A172 (cell line): ENCODE results near the gene MSL3. TPM values are rescaled to one million over a fixed set of nuclear protein-coding genes. Genes with fewer than 3 reads are reported as not detected.

Source experiments
- DNase-seq: peaks from one replicate; pipeline ENCODE4 v3.0.0-alpha.2; 2015; ENCODE audit warnings: low spot score
- total RNA-seq: library from RNA; depleted of rRNA; stranded (reverse); fragments of >200 nt; shearing (Covaris generic); gene quantifications from 2 replicates; pipeline ENCODE4 v1.2.3, GENCODE V29; 2014; rRNA removed

MSL3 gene
- total RNA-seq, result 34.4 and 55.9 TPM in 2 replicates

- DNase-seq, result peak; percentile 41
These were observed at the start of gene MSL3 for GRCh38 chrX:11757719-11758399. Gene MSL3 (plus strand): TSS chrX:11758237. CDS start chrX:11758264, 27 bp downstream.

GRCh38 chrX:11722304-11722703 lies 35.7 kb upstream of the MSL3 start:
- no peak for DNase-seq

- DNase-seq, result peak; percentile 27
These were observed 33.7 kb upstream of the MSL3 start for GRCh38 chrX:11724122-11725017.

- DNase-seq, result no peak
These were observed 32.2 kb upstream of the MSL3 start for GRCh38 chrX:11725631-11726442.

- DNase-seq, result no peak
These were observed 29.5 kb upstream of the MSL3 start for GRCh38 chrX:11728556-11728955.

GRCh38 chrX:11733614-11734013 lies 24.4 kb upstream of the MSL3 start:
- no peak for DNase-seq

- no peak for DNase-seq
These were observed 18.3 kb upstream of the MSL3 start for GRCh38 chrX:11739776-11740175.

- no peak for DNase-seq
These were observed 17.2 kb upstream of the MSL3 start for GRCh38 chrX:11740794-11741193.

GRCh38 chrX:11741574-11741973 lies 16.5 kb upstream of the MSL3 start:
- no peak for DNase-seq

- no peak for DNase-seq
These were observed 12.2 kb upstream of the MSL3 start for GRCh38 chrX:11745881-11746280.

- no peak for DNase-seq
These were observed 8.0 kb upstream of the MSL3 start for GRCh38 chrX:11750046-11750445.

GRCh38 chrX:11750694-11751093 lies 7.3 kb upstream of the MSL3 start:
- no peak for DNase-seq

GRCh38 chrX:11751261-11751660 lies 6.8 kb upstream of the MSL3 start:
- DNase-seq, result no peak

GRCh38 chrX:11753668-11754067 lies 4.4 kb upstream of the MSL3 start:
- DNase-seq, result no peak

GRCh38 chrX:11754958-11755645 lies 2.9 kb upstream of the MSL3 start:
- no peak for DNase-seq

GRCh38 chrX:11755724-11756123 lies 2.3 kb upstream of the MSL3 start:
- DNase-seq, result no peak

- DNase-seq, result no peak
These were observed 1.4 kb upstream of the MSL3 start for GRCh38 chrX:11756354-11757318.

GRCh38 chrX:11757397-11757718 lies 679 bp upstream of the MSL3 start:
- DNase-seq, result no peak

GRCh38 chrX:11758400-11759171 lies 549 bp downstream of the MSL3 start:
- peak; percentile 67 for DNase-seq

- no peak for DNase-seq
These were observed 1.1 kb downstream of the MSL3 start for GRCh38 chrX:11759172-11759460.
